Measurements from ENCODE around the gene PDE1A.

DNA sequence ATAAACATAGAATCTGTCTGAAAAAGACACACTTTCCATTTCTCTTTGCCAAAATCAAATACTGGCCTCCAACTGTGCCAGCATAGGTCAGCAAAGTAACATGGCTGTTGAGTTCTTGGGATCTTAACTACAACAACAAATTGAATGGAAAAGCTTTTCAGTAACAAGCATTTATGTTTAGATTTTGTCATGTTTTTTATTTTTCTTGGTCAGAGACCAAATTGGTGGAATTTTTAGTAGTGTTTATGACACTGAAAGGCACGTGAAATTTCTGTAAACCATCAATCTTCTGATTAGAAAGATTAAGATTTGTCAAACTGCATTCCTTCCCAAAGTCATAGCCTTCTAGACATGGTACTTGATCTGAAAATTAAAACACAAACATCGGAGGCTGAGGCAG is 77.6 kb downstream of the PDE1A start:
- TF ChIP-seq CTCF (IDR thresholded peaks at IDR 0.05) (no peak), POLR2A (IDR thresholded peaks at IDR 0.05) (no peak)

Data from breast epithelium (tissue), 3 donors.